Measurements from ENCODE around the gene ZBTB7A.

ZBTB7A gene

GRCh38 chr19:4045597-4046361 is 20.9 kb downstream of the ZBTB7A start:
- Histone ChIP-seq H3K27ac (peak overlapping the region; percentile 70), H3K4me3 (ENCODE audit: low read depth, low read length) (no peak overlapping the region), H3K27me3 (ENCODE audit: insufficient read depth, low read depth, severe bottlenecking) (no peaks in the 10 kb centered on the region), H3K9me3 (ENCODE audit: severe bottlenecking) (no peaks in the 10 kb centered on the region), H3K36me3 (peaks cover 31% of the 10 kb centered on the region)
- DNase-seq, result no peak
- no peak for TF ChIP-seq CTCF (IDR thresholded peaks at IDR 0.05; ENCODE audit: low read depth, low read length)

- Histone ChIP-seq H3K9me3 (ENCODE audit: severe bottlenecking) (no peaks in the 10 kb centered on the region), H3K4me3 (ENCODE audit: low read depth, low read length) (no peak overlapping the region), H3K36me3 (peaks cover 24% of the 10 kb centered on the region), H3K27me3 (ENCODE audit: insufficient read depth, low read depth, severe bottlenecking) (no peaks in the 10 kb centered on the region), H3K27ac (peak overlapping the region; percentile 70)
- peak; percentile 47 for DNase-seq
- TF ChIP-seq CTCF (IDR thresholded peaks at IDR 0.05; ENCODE audit: low read depth, low read length), result no peak
Measured at GRCh38 chr19:4044990-4045465, 21.7 kb downstream of the ZBTB7A start.

GRCh38 chr19:4043966-4044715 is 22.6 kb downstream of the ZBTB7A start:
- no peak for TF ChIP-seq CTCF (IDR thresholded peaks at IDR 0.05; ENCODE audit: low read depth, low read length)
- H3K4me3 ChIP-seq (ENCODE audit: low read depth, low read length), result no peak overlapping the region
- no peaks in the 10 kb centered on the region for H3K27me3 ChIP-seq (ENCODE audit: insufficient read depth, low read depth, severe bottlenecking)
- peaks cover 15% of the 10 kb centered on the region for H3K36me3 ChIP-seq
- H3K9me3 ChIP-seq (ENCODE audit: severe bottlenecking), result no peaks in the 10 kb centered on the region
- H3K27ac ChIP-seq, result no peak overlapping the region
- DNase-seq, result no peak

- H3K27ac ChIP-seq, result no peak overlapping the region
- no peaks in the 10 kb centered on the region for H3K9me3 ChIP-seq (ENCODE audit: severe bottlenecking)
- no peak overlapping the region for H3K4me3 ChIP-seq (ENCODE audit: low read depth, low read length)
- H3K27me3 ChIP-seq (ENCODE audit: insufficient read depth, low read depth, severe bottlenecking), result no peaks in the 10 kb centered on the region
- no peak for TF ChIP-seq CTCF (IDR thresholded peaks at IDR 0.05; ENCODE audit: low read depth, low read length)
- H3K36me3 ChIP-seq, result peaks cover 11% of the 10 kb centered on the region
- no peak for DNase-seq
Measured at GRCh38 chr19:4043401-4043800, 23.3 kb downstream of the ZBTB7A start.

GRCh38 chr19:4042731-4043082 is 24.0 kb downstream of the ZBTB7A start:
- H3K27me3 ChIP-seq (ENCODE audit: insufficient read depth, low read depth, severe bottlenecking), result no peaks in the 10 kb centered on the region
- no peak for DNase-seq
- no peaks in the 10 kb centered on the region for H3K9me3 ChIP-seq (ENCODE audit: severe bottlenecking)
- TF ChIP-seq CTCF (IDR thresholded peaks at IDR 0.05; ENCODE audit: low read depth, low read length), result no peak
- no peak overlapping the region for H3K27ac ChIP-seq
- H3K36me3 ChIP-seq, result peaks cover 8% of the 10 kb centered on the region
- no peak overlapping the region for H3K4me3 ChIP-seq (ENCODE audit: low read depth, low read length)
